Stimulated activated CD8-positive, alpha-beta memory T cell treated with anti-CD3 and anti-CD28 coated beads, Interleukin-15, amount 100 ng/mL, for 24 hours (primary cell): ENCODE data around the gene BID.
"Not testable (repeated sequence)": the region's sequence is repeated elsewhere in the genome, so short reads cannot be mapped to it uniquely, and the experiment has no call there.

Experiments used
- DNase-seq: peaks from one replicate; pipeline ENCODE4 v3.0.0-alpha.2; 2020; ENCODE audit warnings: low read depth

Gene BID

DNA sequence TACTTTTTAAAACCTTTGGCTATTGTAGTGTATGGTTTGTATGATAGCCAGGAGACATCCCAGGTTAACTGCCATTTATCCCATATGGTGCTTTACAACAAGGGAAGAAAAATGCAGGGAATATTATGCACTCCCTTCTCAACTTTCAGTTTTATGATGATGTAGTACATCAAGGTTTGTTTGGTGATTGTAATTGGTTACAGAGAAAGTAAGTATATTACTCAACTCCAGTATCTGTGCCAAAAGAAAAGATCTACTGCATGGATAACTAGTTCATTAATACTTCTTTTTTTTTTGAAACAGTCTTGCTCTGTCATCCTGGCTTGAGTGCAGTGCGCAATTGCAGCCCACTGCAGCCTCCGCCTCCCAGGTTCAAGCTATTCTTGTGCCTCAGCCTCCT is 70.5 kb downstream of the BID start:
- no peak for DNase-seq

DNA sequence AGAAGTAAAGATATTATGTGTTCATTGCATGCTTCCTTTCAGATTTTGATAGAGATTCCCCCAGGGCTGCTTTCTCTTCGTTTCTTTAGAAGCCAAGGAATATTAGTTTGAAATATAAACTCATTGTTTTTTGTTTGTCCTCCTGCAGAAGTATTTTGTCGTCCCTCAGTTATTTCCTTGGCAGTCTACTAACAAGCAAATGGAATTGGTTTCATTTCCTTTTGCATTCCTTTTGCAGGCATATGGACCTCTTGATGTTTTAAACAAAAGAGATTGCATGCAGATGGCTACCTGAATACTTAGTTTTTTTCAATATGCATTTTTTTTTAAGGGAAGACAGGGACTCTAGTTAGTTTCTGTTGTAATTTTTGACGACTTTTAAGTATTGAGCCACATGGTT is 73.5 kb downstream of the BID start:
- DNase-seq, result no peak

DNA sequence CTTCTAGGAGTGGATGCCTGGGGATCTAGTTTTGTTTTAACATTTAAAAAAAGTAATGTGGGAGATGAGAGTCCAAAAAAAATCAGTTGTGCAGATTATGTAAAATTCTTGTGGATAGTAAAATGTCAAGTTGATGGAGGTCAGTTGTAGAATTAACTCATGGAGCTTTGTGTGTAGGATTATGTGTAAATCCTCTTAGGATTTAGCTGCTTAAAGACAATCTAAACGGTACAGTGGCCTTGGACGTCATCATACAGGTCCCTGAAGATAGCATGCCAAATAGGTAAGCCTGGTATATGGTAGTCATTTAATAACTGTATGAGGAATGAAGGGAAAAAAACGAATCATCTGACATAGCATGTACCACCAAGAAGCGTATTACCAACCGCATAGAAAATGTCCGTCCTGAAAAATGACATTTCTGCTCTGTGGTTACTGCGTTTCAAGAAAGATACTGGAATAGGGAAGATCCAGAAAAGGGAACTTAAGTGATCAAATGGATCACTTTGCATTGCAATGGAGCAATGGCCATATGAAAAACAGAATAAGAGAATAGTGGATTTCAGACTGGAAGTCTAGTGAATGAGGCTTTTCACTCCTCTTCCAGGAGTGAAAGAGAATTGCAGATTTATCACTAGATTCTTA is 74.5 kb downstream of the BID start:
- no peak for DNase-seq

DNA sequence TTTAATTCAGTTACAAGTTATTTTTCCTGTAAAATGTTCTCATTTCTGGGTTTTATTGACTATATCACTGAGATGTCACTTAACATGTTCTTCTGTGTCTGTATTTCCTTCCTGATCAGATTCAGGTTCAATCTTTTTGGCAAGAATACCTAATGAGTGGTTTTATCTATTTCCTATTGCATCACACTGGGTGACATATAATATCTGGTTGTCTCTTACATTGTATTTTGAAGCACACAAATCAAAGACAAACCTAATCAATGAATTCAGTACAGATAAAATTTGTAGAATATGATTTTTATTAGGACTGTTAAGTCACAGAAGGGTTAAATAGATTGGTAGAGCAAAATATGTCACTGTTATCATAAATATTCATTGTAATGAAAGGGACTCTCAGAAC is 75.3 kb downstream of the BID start:
- no peak for DNase-seq

DNA sequence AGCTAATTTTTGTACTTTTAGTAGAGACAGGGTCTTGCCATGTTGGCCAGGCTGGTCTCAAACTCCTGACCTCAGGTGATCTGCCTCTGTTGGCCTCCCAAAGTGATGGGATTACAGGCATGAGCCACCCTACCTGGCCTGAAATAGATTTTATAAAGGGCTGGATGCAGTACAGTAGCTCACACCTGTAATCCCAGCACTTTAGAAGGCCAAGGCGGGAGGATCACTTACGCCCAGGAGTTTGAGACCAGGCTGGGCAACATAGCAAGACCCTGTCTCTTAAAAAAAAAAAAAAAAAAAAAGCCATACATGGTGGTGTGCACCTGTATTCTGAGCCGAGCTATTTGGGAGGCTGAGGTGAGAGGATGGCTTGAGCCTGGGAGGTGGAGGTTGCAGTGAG is 76.0 kb downstream of the BID start:
- not testable (repeated sequence) for DNase-seq

DNA sequence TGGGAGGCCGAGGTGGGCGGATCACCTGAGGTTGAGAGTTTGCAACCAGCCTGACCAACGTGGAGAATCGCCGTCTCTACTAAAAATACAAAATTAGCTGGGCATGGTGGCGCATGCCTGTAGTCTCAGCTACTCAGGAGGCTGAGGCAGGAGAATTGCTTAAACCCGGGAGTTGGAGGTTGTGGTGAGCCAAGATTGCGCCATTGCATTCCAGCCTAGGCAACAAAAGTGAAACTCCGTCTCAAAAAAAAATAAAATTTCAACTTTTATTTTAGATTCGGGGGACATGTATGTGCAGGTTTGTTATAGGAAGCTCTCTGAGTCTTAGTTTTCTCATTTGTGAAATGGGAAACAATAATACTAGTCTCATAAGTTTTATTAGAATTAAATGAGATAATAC is 77.1 kb downstream of the BID start:
- not testable (repeated sequence) for DNase-seq

DNA sequence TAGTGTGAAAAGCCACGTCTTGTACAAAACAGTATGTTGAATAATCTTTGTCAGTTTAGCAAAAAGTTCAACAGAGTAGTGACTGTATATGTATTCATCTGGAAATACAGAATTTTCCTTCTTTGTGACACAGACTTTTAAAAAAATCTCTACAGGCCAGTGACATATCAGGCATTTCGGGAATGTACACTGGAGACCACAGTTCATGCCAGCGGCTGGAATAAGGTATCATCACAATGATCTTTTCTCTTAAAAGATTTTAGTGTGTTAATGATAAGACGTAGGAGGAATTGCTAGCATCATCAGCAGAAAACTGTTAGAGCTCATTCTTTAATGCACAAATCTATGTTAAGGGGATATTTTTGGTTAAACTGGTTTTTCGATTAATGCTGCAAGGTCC is 78.3 kb downstream of the BID start:
- no peak for DNase-seq

DNA sequence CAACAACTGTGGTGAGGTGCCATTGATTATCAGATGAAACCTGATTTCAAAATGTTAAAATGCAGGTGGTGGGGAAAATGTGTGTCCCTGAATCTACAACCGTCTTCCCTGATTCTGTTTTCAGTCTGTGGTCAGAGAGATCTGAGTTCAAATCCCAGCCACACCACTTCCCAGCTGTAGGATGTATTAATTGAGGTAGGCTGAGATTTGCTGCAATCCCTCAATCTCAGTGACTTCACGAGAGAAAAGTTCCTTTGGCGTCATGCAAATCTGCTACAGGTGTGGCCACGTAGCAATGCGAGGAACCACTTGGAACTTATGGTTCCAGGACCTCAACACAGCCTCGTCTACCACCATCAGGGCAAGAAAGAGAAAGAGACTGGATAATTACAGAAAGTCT is 79.5 kb downstream of the BID start:
- no peak for DNase-seq

DNA sequence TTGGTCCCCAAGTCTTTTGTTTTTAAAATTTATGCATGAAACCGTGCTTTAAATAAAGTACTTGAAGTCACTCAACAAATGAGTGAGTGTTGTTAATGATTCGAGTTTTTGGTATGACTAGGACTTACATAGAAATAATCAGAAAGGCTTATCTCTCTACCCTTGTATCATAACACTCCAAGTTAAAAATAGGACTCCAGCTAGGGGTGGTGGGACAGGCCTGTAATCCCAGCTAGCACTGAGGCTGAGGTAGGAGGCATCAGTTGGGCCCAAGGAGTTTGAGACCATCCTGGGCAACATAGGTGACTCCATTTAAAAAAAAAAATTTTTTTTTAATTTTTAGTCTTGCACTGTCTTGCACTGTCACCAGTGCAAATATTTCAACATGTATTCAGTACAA is 80.1 kb downstream of the BID start:
- DNase-seq, result no peak

DNA sequence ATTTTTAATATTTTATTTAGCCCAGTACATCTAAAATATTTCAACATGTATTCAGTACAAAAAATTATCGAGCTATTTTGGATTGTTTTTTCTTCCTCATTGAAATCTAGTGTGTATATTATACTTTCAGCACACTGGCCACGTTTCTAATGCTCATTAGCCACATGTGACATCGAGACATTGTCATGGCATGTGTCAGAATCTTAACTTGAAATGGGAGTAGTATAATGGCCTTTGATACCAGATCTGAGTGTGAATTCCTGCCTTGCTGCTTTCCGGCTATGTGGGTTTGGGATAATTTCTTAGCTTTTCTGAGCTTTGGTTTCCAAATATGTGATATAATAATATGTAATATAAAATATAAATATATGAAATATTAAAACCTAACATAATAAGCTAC is 81.4 kb downstream of the BID start:
- DNase-seq, result no peak

DNA sequence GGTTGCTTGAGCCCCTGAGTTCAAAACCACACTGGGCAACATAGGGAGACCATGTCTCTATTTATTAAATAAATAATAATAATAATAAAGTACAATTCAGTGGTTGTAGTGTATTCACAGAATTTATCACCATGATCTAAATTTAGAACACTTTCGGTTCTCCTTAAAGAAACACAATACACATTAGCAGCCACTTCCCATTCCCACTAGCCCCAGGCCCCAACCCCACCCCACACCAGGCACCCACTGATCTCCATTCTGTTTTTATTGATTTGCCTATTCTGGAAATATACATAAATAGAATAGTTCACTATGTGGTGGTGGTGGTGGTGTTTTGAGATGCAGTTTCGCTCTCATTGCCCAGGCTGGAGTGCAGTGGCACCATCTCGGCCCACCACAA is 90.0 kb downstream of the BID start:
- no peak for DNase-seq
